Astrocyte of the hippocampus (primary cell): ENCODE results near the gene ITGA3.
"Not testable (repeated sequence)": the region's sequence is repeated elsewhere in the genome, so short reads cannot be mapped to it uniquely, and the experiment has no call there.

ENCODE experiments used
- DNase-seq: peaks from one replicate; pipeline ENCODE4 v3.0.0; 2011; ENCODE audit warnings: low read depth, low spot score

Gene ITGA3

DNA sequence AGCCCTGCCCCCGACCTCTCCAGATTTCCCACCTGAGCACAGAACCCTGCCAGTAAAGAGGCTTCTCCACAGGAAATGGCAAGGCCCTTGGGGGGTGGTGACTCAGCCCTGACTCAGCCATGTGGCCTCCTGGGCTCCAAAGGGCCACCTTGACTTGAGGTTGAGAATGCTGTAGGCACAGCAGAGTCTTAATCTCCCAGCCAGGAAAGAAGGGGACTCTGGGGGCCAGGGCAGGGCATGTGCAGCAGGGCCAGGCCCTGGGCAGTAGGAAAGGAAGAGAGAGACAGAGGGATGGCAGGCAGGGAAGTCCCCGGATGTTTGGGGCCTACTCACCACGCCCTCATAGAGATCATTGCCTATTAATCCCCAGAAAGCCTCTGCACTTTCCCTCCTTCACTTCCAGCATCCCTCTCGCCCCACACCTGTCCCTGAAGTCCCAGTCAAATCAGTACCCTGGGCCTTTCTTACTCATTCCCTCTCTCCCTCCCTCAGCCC, 4.8 kb upstream of the ITGA3 start:
- peak; percentile 90 for DNase-seq

DNA sequence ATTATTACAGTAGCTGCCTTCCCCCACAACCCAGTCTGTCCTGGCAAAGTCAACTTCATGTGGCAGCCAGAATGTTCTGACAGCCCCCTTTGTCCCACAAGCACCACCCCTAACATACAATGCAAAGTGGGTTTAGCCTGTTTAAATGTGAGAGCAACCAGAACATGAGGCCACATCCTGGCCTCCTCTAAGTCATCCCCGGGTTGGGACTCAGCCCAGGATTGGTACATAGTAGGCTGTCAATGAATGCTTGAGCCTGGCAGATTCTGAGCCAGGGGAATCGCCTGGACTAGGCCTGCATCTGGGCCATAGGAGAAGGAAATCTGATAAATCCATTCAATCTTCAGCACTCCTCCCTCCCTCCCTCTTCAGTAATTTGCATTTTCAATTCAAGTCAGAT, 4.3 kb upstream of the ITGA3 start:
- peak; percentile 42 for DNase-seq

DNA sequence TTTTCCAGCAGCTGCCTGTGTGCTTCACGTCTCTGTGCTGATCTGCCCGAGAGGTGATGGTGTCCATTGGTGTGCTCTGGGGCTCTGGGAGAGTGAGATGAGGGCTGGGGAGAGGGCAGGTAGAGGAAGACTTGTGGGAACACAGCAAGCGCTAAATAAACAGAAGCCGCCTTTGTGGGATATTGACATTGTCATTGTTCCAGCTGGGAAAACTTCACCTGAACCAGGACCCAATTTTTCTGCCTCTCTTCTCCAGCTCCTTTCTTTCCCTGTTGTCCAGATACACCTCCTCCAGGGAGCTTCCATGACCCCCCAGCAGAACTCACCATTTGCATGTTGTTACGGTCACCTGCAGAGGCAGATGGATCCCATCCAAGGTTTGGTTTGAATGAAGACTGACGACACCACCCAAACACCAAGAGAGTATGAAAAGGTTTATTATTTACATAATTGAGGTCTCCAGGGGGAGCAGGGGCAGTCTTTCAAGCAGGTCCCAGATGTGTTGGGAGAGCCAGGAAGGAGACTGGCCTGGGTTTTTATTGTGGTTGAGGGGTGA, 3.6 kb upstream of the ITGA3 start:
- DNase-seq, result no peak

DNA sequence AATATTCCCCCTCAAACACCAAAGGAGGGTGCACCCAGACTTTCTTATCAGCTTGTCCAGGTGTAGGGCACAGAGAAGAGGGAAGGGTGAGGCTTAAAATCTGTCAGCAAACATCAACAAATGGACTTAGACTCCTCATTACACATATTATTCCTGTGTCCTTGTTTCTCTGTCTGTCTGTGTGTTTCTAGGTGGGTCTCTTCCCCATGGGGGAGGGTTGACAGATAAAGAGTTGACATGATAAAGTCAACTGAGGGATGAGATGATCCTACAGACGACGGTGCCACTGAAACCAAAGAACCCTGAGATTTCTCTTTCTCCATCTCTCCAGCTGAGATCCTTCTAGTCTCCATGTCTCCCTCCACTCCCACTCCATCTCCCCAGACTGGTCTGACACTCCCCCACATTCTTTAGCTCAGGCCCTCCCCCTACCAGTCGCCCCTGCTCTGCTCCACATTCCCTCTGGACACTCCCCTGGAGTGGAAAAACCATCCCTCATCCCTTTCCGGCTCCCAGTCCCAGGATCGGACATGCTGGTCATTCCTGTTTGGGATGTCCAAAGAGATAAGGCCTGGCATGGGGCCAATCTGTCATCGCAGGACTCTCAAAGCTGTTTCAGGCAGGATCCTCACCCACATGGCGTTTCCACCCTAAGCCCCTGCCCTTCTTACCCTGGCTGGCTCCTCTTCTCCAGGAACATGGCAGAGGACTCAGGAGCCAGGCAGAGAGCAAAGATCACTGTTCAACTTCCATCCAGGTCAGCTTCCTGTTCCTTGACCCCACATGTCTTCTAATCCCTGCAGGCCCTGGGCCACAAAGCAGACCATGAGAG, 2.9 kb upstream of the ITGA3 start:
- DNase-seq, result peak; percentile 35

DNA sequence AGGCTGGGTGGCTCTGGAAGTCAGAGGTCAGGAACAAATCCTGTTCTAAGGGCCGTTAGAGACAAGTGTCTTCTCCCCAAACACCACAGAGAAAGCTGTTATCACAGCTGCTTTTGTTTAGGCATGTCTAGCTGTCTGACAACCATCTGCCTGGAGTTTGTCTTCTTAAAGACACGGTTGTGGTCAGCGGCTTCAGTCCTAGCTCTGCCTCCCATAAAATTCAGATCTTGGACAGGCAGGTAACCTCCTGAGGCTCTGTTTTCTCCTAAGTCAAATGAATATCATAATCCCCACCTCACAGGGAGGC, 2.3 kb upstream of the ITGA3 start:
- no peak for DNase-seq

DNA sequence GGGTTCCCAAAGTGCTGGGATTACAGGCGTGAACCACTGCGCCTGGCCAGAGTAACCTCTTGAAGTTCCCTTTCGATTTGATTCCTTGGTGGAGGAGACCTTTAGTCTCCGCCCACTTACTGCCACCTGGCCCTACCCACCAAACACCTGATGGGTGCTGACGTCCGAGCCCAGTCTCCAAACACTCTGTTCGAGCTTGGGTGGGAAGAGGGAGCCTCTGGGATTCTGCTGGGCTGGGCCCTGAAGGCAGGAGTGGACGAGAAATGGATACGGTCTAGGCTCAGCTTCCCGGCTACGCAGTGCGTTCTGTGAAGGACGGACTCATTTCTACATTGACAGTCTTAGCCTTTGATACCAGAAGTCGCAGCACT, 870 bp upstream of the ITGA3 start:
- peak; percentile 60 for DNase-seq

DNA sequence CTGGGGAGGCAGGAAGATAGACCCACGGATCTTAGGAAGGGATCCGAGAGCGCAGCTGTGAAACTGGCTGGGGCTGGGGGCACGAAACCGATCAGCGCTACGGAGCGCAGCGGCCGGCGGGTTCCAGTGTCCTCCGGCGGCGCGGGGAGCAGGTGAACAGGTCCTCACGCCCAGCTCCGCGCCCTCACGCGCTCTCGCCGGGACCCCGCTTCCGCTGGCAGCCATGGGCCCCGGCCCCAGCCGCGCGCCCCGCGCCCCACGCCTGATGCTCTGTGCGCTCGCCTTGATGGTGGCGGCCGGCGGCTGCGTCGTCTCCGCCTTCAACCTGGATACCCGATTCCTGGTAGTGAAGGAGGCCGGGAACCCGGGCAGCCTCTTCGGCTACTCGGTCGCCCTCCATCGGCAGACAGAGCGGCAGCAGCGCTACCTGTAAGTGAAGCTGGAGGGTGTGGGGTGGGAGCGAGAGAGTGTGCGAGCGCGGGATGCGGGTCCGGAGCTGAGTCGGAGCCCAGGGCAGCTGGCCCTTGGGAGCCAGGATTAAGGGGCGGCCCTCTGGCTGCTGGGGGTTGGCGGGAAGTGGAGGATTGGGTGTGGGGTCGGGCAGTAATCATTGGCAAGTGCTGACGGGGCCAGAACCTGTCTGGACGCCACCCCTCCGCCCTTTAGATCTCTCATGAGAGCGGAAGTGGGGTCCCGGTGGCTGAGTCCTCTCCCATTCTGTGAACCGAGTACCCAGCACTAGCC, 479 bp downstream of the ITGA3 start:
- peak; percentile 90 for DNase-seq

DNA sequence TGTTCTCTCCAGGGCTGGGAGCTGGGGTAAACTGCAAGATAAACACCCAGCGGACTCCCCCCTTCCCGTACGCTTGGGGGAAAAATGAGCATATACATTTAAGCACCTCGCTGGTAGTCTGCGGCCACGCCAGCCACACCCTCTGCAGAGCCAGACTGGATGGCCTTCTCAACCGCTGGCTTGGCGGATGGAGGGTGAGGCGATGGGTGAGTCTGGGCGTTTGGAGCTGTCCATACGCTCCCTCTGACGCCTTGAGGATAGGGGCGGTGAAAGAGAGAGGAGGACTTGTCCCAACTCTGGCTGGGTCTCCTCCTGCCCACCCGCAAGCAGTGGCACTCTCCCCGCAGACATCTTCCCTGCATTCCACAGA, 1.0 kb downstream of the ITGA3 start:
- peak; percentile 73 for DNase-seq

DNA sequence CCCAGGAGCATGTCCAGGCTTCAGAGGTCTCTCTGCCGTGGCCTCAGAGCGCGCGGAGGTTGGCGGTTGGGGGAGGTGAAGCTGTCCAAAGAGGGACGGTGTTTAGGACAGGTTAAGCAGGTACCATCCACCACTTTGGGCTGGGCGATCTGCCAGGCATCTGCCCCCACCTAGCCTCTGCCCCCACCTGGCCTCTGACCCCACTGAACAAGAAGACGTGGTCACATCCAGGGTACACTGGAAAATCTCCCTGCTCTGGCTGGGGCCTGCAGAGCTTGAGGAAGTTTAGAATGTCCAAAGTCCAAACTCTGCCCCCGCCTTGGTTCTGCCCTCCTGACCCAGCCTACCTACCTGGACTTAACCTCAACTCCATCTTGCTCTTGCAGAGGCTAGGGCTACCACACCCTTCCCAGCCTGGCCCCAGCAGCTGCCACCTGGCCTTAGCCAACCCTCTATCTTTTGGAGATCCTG, 1.6 kb downstream of the ITGA3 start:
- no peak for DNase-seq

DNA sequence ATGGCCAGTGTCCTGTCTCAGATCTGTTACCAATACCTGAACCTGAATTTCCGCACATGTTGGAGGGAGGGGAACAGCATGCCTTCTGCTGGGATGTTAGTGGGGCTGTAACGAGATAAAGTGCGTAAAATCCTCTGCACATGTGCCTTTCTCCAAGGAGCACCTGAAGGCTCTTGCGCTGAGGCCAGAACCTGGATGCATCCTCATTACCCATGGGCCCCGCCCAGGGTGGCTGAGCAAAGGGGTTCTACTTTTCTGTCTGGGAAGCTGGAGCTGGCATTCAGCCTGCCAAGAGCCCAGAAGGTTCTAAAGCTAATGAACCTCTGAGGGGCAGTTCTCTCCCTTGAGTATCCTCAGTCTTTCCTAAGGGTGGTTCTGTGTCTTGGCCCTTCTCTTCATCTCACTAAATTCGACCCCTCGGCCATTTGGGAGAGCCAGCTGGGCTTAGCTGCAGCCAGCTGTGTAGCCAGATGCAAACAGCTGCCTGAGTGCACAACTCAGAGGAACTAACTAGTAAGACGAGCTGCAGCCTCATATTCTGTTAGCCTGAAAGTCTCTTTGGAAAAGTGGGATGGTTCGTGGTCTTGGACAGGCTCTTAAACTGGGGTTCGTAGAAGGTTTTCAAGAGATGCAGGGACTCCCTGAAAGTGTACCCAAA, 2.5 kb downstream of the ITGA3 start:
- no peak for DNase-seq

DNA sequence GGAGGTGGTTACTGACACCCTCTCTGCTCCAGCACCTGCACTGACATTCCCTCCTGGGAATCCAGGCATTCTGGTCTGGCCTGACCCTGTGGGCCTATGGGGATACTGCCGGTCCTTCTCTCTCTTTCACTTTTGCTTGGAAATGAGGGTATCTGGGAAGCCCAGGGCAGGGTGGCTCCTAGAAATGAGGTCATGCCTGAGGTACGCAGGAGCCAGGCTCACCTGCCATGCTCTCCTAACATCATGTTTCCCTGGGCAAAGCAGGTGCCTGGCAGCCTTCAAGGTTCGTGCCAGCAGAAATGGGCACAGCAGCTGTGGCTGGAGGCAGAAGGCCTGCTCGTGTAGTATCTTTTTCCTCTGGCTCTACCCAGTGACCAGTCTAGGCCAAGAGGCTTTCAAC, 3.3 kb downstream of the ITGA3 start:
- peak; percentile 33 for DNase-seq

DNA sequence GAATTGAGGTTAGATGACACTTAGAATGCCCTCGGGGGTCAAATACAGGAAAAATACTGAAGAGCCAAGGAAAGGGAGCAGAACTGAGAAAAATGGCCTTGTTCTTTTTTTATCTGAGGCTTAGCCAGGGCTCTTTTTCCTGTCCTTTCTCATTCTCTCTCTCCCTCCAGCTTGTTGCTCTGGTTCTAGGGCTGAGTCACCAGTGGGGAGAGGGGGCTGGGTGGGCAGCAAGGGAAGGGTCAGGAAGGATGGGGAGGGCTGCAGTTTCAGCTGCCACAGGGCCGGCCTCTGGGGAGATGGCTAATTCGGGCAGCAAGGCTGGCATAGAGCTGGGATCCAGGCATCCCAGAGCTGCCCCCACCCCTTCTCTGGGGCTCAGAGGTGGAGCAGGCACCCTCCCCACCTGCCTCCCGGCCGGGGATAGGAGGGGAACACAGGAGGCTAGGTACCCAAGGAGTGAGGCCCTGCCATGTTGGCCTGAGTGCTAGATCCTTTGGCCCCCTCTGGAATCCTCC, 3.9 kb downstream of the ITGA3 start:
- peak; percentile 79 for DNase-seq

DNA sequence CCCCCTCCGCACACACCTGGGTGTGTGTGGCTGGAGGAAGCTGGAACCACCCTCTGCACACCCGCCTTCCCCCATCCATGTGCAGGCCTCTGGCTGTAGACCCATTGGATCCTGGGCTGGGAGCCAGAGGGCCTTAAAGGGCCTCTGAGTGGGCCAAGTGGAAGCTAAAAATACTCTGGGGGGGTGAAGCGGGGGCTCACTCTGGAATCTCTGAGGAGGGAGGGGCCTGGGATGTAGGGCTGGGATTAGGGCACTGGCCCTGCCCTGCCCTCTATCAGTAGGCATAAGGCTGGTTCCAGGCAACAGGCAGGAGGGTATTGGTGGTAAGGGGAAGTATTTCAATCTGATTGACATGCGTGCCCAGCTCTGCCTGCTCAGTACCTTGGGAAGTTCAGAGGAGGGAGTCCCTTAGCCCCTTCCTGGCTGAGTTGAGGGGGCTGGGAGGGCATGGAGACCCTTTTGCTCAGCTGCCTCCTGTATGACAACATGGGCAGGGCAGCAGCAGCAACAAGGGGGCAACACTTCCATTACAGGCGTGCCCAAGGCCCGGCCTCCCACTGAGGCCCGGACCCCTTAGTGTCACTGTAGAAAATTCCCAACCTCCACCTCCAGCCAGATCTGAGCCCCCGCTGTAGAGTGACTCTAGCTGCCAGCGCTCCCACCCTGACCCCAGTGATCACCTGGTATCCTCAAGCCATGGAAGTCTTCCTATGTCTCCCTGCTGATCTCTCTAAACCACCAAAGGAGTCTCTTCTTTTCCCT, 5.2 kb downstream of the ITGA3 start:
- DNase-seq, result peak; percentile 83

DNA sequence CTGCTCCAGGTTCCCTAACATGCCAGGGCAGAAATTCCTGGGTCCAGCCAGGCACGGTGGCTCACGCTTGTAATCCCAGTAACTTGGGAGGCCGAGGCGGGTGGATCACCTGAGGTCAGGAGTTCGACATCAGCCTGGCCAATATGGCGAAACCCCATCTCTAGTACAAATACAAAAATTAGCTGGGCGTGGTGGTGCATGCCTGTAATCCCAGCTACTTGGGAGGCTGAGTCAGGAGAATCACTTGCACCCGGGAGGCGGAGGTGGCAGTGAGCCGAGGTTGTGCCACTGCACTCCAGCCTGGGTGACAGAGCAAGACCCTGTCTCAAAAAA, 5.8 kb downstream of the ITGA3 start:
- not testable (repeated sequence) for DNase-seq

DNA sequence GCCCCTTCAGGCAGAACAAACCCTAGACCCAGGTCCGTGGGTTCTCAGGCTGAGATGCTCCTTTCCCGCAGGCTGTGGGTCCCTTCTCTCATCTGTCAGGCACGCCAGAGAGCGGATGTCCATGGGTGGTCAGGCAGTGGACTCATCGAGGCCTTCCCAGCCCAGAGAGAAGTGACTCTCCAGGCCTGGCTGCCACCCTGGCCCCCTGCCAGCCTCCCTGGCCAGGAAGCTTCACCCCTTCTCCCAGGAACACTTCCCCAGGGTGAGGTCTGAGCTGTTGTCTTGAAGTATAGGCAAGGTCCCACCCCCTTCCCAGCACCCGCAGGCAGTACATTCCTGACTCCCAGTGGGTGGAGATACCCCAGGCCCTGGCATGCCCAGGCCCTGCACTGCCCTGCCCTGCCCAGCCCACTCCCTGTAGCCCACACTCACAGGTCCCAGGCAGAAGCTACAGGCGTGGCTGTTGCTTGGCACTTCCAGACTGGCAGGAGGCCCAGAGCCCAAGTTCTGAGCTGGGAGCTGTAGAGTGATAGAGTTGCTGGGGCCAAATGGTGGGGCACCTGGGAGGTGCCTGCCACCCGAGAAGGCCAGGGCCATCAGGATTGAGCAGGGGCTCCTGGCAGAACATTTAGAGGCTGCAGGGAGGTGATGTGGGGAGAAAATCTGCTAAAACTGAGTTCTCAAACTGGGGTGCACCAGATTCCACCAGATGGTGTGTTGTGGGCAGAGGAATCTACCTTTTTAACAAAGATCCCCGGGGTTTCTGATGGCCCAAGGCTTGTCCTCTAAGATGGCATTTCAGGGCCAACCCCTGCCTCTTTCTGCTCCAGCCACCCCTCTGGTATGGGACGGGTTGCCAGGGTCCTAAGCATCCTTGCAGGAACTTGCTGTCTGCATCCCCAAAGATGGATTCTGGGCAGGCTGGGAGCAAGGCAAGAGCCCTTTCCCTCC, 6.7 kb downstream of the ITGA3 start:
- DNase-seq, result peak; percentile 90

DNA sequence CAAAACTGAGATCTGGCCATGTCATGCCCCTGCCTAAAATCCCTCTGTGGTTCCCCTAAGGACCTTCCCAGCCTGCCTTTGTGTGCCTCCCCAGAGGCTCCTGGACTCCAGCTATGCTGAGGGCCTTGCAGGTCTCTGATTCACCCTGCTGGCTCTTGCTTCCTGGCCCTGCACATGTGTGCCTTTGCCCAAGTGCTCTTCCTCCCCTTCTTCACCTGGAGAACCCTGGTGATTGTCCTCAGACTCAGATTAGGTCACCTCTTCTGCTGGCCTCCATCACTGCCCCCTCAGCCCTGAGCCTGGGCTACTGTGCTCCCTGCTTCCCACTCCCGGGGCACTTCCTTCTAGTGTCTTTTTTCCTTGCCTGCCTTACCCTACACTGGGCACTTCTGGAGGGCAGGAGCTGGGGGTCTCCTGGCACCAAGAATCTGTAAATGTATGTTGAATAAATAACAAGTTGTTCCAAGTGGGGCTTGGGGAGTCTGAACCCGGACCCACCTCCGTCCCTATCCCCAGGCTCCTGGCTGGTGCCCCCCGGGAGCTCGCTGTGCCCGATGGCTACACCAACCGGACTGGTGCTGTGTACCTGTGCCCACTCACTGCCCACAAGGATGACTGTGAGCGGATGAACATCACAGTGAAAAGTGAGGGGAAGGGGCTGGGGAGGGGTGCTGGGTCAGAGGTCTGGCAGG, 7.8 kb downstream of the ITGA3 start:
- peak; percentile 35 for DNase-seq

DNA sequence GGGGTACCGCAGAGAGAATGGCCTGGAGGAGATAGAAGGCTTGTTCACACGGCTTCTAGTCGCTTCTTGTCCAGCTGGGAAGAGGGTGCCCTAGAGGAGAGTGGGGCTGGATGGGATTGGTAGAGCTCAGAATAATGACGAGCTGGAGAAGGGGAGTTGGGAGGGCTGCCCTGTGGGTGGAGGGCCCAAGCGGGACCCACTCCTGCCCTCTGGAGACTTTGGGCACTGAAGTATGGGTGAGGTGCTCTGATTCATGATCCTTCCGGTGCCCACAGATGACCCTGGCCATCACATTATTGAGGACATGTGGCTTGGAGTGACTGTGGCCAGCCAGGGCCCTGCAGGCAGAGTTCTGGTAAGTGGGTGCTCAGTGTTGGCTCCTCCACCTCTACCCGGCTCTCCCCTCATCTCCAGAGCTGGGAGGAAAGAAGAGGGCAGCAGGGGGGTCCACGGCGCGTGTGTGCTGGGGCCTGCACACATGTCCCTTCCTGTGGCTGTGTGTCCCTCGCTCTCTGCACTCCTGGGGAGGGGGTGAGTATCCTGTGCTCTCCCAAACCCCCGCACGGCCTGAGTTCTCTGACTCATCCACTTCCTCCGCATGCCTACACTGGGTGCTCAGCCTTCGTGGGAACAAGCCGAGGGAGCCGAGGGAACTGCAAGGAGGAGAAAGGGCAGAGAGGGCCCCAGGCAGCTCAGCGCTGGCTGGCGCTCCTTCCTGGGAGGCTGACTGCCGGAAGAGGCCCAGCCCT, 8.5 kb downstream of the ITGA3 start:
- DNase-seq, result peak; percentile 97

DNA sequence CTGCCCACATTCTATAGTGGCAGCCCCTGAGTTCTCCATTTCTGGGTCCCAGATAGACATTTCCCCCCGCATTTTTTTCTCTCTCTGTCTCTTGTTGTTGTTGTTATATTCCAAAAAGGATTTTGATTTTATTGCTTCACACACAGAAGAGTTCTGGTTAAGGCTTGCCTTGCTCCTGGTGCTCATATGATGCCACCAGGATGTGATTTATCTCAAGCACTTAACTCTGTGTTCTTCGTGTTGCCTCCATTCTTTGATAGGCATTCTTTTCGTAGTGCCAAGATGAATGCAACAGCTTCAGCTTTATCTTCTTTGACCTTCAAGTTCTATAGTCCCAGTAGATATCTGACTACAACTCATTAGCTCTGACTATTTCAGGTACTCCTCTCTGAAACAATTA, 9.1 kb downstream of the ITGA3 start:
- DNase-seq, result no peak

DNA sequence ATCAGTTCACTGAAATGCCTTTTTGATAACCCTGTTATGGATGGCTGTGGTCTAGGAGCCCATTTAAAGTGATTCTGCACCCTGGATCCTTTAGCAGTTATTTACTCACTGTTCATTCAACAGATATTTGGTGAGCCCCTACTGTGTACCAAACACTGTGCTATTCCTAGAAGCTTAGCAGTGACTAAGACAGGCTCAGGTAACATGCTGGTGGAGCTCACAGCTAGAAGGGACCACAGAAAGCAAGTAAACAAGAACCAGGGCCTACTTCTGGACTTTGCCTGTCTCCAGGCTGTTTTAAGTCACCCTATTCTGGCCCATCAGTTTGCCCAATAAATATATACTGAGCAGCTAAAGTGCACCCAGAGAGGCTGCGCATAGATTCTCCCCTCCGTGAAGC, 11.1 kb downstream of the ITGA3 start:
- DNase-seq, result no peak
